ENCODE results near the gene SOX1. TPM values are rescaled to one million over a fixed set of nuclear protein-coding genes. Genes with fewer than 3 reads are reported as not detected.

The SOX1 gene
- total and polyA plus RNA-seq, 4 donors, result not detected

DNA sequence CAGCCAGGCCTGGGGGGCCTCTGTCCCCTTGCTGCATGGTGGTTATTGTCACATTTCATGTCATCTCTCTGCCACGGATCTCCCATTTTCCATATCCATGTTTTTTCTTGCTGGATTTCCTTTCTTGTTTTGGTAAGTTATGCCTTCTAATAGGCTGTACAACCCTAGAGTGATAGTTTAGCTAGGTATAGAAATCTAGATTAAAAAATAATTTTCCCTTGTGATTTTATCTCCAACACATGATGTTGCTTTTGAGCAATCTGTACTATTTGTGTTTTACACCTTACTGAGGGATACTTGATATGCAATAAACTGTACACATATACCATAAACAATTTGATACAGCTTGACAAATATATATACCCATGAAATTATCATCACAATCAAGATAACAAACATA is 17.0 kb downstream of the SOX1 start:
- Histone ChIP-seq H3K27ac (ENCODE audit: low read depth in 1 of 2, low read length in 2 of 2) (no peak overlapping the region), H3K27me3 (ENCODE audit: control insufficient read depth in 4 of 4, insufficient read depth in 4 of 4, low read length in 3 of 4) (peaks cover 0 to 12% (median 6%) of the 10 kb centered on the region in 4 donors), H3K9me3 (ENCODE audit: control insufficient read depth in 4 of 4, low read length in 3 of 4) (peaks cover 3 to 25% (median 16%) of the 10 kb centered on the region in 4 donors), H3K9ac (ENCODE audit: low read depth in 1 of 2, low read length in 2 of 2) (no peak overlapping the region), H3K4me1 (ENCODE audit: control insufficient read depth in 4 of 4, insufficient read depth in 4 of 4, low read length in 3 of 4) (no peaks in the 10 kb centered on the region), H3K4me3 (ENCODE audit: low read depth in 1 of 3, low read length in 3 of 3) (peak overlapping the region in 1 of 3 donors; percentile 35), H3K36me3 (ENCODE audit: control insufficient read depth in 4 of 4, insufficient read depth in 3 of 4, low read depth in 1 of 4, low read length in 3 of 4) (no peaks in the 10 kb centered on the region)
- no peak for DNase-seq (ENCODE audit: low spot score)
- TF ChIP-seq SP1 (IDR thresholded peaks at IDR 0.05) (no peak), EGR1 (IDR thresholded peaks at IDR 0.05; ENCODE audit: low read depth in 2 of 2) (no peak), FOXA2 (IDR thresholded peaks at IDR 0.05) (no peak), GABPA (IDR thresholded peaks at IDR 0.05 in 1 of 2, conservative IDR thresholded peaks at IDR 0.05 in 1 of 2) (no peak), HNF4G (IDR thresholded peaks at IDR 0.05) (no peak), JUND (IDR thresholded peaks at IDR 0.05) (no peak), YY1 (IDR thresholded peaks at IDR 0.05) (no peak), TAF1 (conservative IDR thresholded peaks at IDR 0.05) (no peak), RAD21 (IDR thresholded peaks at IDR 0.05) (no peak)
- TF ChIP-seq, protein P1, sequence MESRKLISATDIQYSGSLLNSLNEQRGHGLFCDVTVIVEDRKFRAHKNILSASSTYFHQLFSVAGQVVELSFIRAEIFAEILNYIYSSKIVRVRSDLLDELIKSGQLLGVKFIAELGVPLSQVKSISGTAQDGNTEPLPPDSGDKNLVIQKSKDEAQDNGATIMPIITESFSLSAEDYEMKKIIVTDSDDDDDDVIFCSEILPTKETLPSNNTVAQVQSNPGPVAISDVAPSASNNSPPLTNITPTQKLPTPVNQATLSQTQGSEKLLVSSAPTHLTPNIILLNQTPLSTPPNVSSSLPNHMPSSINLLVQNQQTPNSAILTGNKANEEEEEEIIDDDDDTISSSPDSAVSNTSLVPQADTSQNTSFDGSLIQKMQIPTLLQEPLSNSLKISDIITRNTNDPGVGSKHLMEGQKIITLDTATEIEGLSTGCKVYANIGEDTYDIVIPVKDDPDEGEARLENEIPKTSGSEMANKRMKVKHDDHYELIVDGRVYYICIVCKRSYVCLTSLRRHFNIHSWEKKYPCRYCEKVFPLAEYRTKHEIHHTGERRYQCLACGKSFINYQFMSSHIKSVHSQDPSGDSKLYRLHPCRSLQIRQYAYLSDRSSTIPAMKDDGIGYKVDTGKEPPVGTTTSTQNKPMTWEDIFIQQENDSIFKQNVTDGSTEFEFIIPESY (IDR thresholded peaks at IDR 0.05), result no peak
- TF ChIP-seq, protein P2, sequence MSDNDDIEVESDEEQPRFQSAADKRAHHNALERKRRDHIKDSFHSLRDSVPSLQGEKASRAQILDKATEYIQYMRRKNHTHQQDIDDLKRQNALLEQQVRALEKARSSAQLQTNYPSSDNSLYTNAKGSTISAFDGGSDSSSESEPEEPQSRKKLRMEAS (IDR thresholded peaks at IDR 0.05), result no peak
- TF ChIP-seq, protein P3, sequence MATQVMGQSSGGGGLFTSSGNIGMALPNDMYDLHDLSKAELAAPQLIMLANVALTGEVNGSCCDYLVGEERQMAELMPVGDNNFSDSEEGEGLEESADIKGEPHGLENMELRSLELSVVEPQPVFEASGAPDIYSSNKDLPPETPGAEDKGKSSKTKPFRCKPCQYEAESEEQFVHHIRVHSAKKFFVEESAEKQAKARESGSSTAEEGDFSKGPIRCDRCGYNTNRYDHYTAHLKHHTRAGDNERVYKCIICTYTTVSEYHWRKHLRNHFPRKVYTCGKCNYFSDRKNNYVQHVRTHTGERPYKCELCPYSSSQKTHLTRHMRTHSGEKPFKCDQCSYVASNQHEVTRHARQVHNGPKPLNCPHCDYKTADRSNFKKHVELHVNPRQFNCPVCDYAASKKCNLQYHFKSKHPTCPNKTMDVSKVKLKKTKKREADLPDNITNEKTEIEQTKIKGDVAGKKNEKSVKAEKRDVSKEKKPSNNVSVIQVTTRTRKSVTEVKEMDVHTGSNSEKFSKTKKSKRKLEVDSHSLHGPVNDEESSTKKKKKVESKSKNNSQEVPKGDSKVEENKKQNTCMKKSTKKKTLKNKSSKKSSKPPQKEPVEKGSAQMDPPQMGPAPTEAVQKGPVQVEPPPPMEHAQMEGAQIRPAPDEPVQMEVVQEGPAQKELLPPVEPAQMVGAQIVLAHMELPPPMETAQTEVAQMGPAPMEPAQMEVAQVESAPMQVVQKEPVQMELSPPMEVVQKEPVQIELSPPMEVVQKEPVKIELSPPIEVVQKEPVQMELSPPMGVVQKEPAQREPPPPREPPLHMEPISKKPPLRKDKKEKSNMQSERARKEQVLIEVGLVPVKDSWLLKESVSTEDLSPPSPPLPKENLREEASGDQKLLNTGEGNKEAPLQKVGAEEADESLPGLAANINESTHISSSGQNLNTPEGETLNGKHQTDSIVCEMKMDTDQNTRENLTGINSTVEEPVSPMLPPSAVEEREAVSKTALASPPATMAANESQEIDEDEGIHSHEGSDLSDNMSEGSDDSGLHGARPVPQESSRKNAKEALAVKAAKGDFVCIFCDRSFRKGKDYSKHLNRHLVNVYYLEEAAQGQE (IDR thresholded peaks at IDR 0.05), result no peak
- TF ChIP-seq, protein P4, sequence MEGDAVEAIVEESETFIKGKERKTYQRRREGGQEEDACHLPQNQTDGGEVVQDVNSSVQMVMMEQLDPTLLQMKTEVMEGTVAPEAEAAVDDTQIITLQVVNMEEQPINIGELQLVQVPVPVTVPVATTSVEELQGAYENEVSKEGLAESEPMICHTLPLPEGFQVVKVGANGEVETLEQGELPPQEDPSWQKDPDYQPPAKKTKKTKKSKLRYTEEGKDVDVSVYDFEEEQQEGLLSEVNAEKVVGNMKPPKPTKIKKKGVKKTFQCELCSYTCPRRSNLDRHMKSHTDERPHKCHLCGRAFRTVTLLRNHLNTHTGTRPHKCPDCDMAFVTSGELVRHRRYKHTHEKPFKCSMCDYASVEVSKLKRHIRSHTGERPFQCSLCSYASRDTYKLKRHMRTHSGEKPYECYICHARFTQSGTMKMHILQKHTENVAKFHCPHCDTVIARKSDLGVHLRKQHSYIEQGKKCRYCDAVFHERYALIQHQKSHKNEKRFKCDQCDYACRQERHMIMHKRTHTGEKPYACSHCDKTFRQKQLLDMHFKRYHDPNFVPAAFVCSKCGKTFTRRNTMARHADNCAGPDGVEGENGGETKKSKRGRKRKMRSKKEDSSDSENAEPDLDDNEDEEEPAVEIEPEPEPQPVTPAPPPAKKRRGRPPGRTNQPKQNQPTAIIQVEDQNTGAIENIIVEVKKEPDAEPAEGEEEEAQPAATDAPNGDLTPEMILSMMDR (IDR thresholded peaks at IDR 0.05; ENCODE audit: low read depth, low read length, missing input control), result no peak
- 84% methylated on average over 1 of the region's 1 CpG for WGBS

DNA sequence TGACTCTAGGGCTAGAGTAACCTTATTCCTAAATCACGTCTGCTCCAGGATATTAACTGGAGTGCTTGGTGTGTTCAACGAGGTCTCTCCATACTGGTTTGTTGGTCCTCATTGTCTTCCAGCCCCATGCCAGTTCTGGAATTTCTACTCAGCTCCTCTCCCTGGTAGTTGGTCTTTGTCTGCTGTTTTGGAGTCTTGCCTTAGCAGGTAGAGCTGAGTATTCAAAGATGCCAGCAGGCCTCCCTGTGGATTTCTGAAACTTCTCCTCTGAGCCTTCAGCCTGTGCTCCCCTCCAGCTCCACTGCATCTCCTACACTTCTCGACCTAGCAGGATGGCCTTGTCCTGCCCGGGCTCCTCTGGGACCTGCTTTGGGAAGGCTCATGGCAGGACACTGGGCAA is 25.5 kb downstream of the SOX1 start:
- WGBS, result 66% methylated on average over 4 of the region's 4 CpGs
- peaks cover 0 to 6% (median 3%) of the 10 kb centered on the region in 4 donors for H3K27me3 ChIP-seq (ENCODE audit: control insufficient read depth in 4 of 4, insufficient read depth in 4 of 4, low read length in 3 of 4)
- no peak for TF ChIP-seq HNF4A (conservative IDR thresholded peaks at IDR 0.05)
- TF ChIP-seq, protein P3 (IDR thresholded peaks at IDR 0.05), result no peak
- no peak for TF ChIP-seq EGR1 (IDR thresholded peaks at IDR 0.05; ENCODE audit: low read depth in 2 of 2)
- no peak for TF ChIP-seq TAF1 (conservative IDR thresholded peaks at IDR 0.05)
- TF ChIP-seq, protein P1 (IDR thresholded peaks at IDR 0.05), result no peak
- no peak for TF ChIP-seq FOXA1 (IDR thresholded peaks at IDR 0.05)
- TF ChIP-seq SP1 (IDR thresholded peaks at IDR 0.05), result no peak
- TF ChIP-seq RXRA (IDR thresholded peaks at IDR 0.05), result no peak
- TF ChIP-seq, protein P5, sequence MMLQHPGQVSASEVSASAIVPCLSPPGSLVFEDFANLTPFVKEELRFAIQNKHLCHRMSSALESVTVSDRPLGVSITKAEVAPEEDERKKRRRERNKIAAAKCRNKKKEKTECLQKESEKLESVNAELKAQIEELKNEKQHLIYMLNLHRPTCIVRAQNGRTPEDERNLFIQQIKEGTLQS (IDR thresholded peaks at IDR 0.05), result no peak
- TF ChIP-seq YY1 (IDR thresholded peaks at IDR 0.05), result no peak
- TF ChIP-seq RAD21 (IDR thresholded peaks at IDR 0.05), result no peak
- TF ChIP-seq FOXA2 (IDR thresholded peaks at IDR 0.05), result no peak
- TF ChIP-seq GABPA (IDR thresholded peaks at IDR 0.05 in 1 of 2, conservative IDR thresholded peaks at IDR 0.05 in 1 of 2), result no peak
- no peak for TF ChIP-seq JUND (IDR thresholded peaks at IDR 0.05)
- TF ChIP-seq HNF4G (IDR thresholded peaks at IDR 0.05), result no peak
- TF ChIP-seq NR2F2 (IDR thresholded peaks at IDR 0.05), result no peak

More for the DNA sequence above, 25.5 kb downstream of the SOX1 start:
- H3K4me1 ChIP-seq (ENCODE audit: control insufficient read depth in 4 of 4, insufficient read depth in 4 of 4, low read length in 3 of 4), result no peaks in the 10 kb centered on the region
- H3K9me3 ChIP-seq (ENCODE audit: control insufficient read depth in 4 of 4, low read length in 3 of 4), result no peaks in the 10 kb centered on the region
- no peak overlapping the region for H3K9ac ChIP-seq (ENCODE audit: low read depth in 1 of 2, low read length in 2 of 2)
- no peaks in the 10 kb centered on the region for H3K36me3 ChIP-seq (ENCODE audit: control insufficient read depth in 4 of 4, insufficient read depth in 3 of 4, low read depth in 1 of 4, low read length in 3 of 4)
- DNase-seq (ENCODE audit: low spot score), result no peak
- H3K27ac ChIP-seq (ENCODE audit: low read depth in 1 of 2, low read length in 2 of 2), result no peak overlapping the region
- no peak overlapping the region for H3K4me3 ChIP-seq (ENCODE audit: low read depth in 1 of 3, low read length in 3 of 3)
